Esophagus squamous epithelium (tissue), 5 donors: ENCODE results near the gene UBE2D2. TPM values are rescaled to one million over a fixed set of nuclear protein-coding genes. Genes with fewer than 3 reads are reported as not detected.

Source experiments
- DNase-seq: peaks from one replicate; lab custom pipeline; 2025; lab: John Stamatoyannopoulos, UW
- H3K27ac ChIP-seq, 4 donors: fragments of 200-600 bp; sonication (generic); one replicate each; pipeline ENCODE4 v1.5.1; 2016 to 2019; ENCODE audit warnings: mild to moderate bottlenecking in 1 of 4
- H3K27me3 ChIP-seq, 4 donors: fragments of 200-600 bp; sonication (generic); 1 replicate in 3 of 4; 2 replicates in 1 of 4; pipeline versions ENCODE4 v1.5.1 to v1.6.0; 2017 to 2021; ENCODE audit warnings: antibody characterized with exemption in 1 of 4
- H3K36me3 ChIP-seq, 3 donors: fragments of 200-600 bp; sonication (generic); one replicate each; pipeline ENCODE4 v1.5.1; 2016 to 2019
- H3K4me1 ChIP-seq, 3 donors: fragments of 200-600 bp; sonication (generic); one replicate each; pipeline ENCODE4 v1.5.1; 2017 to 2019
- H3K4me3 ChIP-seq, 4 donors: fragments of 200-600 bp; sonication (generic); 1 replicate in 3 of 4; 2 replicates in 1 of 4; pipeline ENCODE4 v1.5.1; 2016 to 2019; ENCODE audit warnings: mild to moderate bottlenecking in 2 of 4, moderate library complexity in 1 of 4
- H3K9me3 ChIP-seq, 3 donors: fragments of 200-600 bp; sonication (generic); one replicate each; pipeline ENCODE4 v1.5.1; 2016 to 2019
- POLR2A ChIP-seq, 4 donors: fragments of 450-650 bp; IDR thresholded peaks; one replicate each; pipeline ENCODE4 v1.6.1; 2017; ENCODE audit warnings: antibody characterized with exemption in 4 of 4, mild to moderate bottlenecking in 4 of 4, moderate library complexity in 3 of 4
- WGBS, 2 donors: methylation state at CpG; one replicate each; pipeline ENCODE4 v1.1.5; 2018; 5-methylcytosine and 5-hydroxymethylcytosine counted together
- intact Hi-C: fragments of 100-400 bp; cut with DNase I; formaldehyde crosslinking; loops from one replicate; pipeline ENCODE4 v1.15.0; 2022
- total RNA-seq, 4 donors: library from RNA; depleted of rRNA; stranded (reverse); fragments of >200 nt; gene quantifications; one replicate each; pipeline ENCODE4 v1.1.0, GENCODE V29; 2016
- TF ChIP-seq, protein P1 (sequence below), 6 experiments: fragments of 450-650 bp in 4 of 6; fragments of 200-600 bp in 2 of 6; sonication (generic) in 2 of 6; IDR thresholded peaks; one replicate each; pipeline ENCODE4 v1.5.1; 2016 to 2019; ENCODE audit warnings: antibody characterized with exemption in 6 of 6, mild to moderate bottlenecking in 4 of 6, moderate library complexity in 4 of 6
- donor health status: DM: yes; HTN: yes; CAD: no.

Gene UBE2D2
- total RNA-seq, 4 donors from 2014 or later = 63.7 to 85.4 (median 81.1) TPM

DNA sequence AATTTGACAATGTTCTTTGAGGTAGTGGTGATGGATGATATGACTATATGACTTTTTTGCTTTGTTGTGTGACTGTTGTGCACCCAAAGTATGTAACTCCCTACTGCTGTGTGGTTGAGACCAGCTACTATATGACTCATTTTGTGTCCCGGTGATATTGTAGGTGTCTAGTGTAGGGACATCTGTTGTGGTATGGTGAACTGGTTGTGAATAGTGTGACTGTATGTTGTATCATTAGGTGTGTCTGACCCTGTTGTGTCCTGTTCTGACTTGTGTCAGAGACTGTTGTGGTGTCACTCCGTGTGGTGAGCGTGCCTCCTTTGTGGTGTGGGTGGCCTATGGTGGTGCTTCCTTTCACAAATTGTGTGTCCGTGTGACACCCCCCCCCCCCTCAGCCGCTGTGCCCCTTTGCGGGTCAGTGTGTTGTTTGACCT lies 75.9 kb downstream of the UBE2D2 start:
- DNase-seq = no peak
- no peak for TF ChIP-seq POLR2A (IDR thresholded peaks at IDR 0.05)
- TF ChIP-seq, protein P1, sequence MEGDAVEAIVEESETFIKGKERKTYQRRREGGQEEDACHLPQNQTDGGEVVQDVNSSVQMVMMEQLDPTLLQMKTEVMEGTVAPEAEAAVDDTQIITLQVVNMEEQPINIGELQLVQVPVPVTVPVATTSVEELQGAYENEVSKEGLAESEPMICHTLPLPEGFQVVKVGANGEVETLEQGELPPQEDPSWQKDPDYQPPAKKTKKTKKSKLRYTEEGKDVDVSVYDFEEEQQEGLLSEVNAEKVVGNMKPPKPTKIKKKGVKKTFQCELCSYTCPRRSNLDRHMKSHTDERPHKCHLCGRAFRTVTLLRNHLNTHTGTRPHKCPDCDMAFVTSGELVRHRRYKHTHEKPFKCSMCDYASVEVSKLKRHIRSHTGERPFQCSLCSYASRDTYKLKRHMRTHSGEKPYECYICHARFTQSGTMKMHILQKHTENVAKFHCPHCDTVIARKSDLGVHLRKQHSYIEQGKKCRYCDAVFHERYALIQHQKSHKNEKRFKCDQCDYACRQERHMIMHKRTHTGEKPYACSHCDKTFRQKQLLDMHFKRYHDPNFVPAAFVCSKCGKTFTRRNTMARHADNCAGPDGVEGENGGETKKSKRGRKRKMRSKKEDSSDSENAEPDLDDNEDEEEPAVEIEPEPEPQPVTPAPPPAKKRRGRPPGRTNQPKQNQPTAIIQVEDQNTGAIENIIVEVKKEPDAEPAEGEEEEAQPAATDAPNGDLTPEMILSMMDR (IDR thresholded peaks at IDR 0.05) = no peak
- Histone ChIP-seq H3K9me3 (no peaks in the 10 kb centered on the region), H3K36me3 (peaks cover 0 to 8% (median 0%) of the 10 kb centered on the region in 3 donors), H3K4me1 (peaks cover 35 to 75% (median 41%) of the 10 kb centered on the region in 3 donors), H3K27me3 (no peaks in the 10 kb centered on the region), H3K4me3 (peak overlapping the region; percentile 26 to 76 (median 50)), H3K27ac (peak overlapping the region; percentile 75 to 91 (median 84))
- 2 to 8% methylated on average over 2 to 6 of the region's 6 CpGs for WGBS, 2 donors
- intact Hi-C loops = no loop called here

DNA sequence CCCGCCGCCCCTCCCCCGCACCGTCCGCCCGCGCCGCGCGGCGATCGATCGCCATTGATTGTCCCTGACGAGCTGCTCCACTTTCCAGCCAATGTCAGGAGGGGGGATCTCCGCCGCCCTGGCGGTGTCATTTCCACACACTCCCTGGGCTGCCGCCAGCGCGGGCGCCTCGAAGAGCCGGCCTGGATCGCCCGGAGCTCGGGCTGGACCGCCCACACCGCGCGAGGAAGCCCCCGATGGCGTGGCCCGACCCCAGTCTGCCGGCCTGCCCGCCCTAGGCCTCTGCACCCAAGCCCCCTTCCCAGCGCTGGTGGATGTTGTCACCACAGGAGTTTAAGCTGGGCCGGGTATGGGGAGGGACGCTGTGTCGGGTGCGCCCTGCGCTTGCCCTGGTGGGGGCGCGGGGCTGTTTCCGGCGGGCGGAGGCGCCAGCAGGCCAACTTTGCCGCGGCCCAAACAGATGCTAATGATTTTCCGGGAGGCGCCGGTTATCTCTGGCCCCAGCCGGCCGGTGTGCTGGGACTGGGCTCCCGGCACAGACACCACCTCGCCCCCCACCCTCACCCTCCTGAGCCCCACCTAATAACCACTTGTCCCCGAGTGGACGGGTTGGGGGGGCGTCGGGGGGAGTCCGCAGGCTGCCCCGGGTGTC lies 76.4 kb downstream of the UBE2D2 start:
- TF ChIP-seq, protein P1 (IDR thresholded peaks at IDR 0.05) = peak in 3 of 6 experiments; percentile 26 to 45 (median 39)
- peak in 1 of 4 donors; percentile 45 for TF ChIP-seq POLR2A (IDR thresholded peaks at IDR 0.05)
- Histone ChIP-seq H3K36me3 (peaks cover 0 to 2% (median 0%) of the 10 kb centered on the region in 3 donors), H3K9me3 (no peaks in the 10 kb centered on the region), H3K4me3 (peak overlapping the region; percentile 26 to 76 (median 50)), H3K4me1 (peaks cover 36 to 80% (median 41%) of the 10 kb centered on the region in 3 donors), H3K27ac (peak overlapping the region; percentile 75 to 91 (median 84)), H3K27me3 (no peaks in the 10 kb centered on the region)
- intact Hi-C loops = no loop called here
- DNase-seq = no peak
- WGBS, 2 donors = 4% methylated on average over 5 of the region's 62 CpGs; no CpG with 5 or more reads in 1 of the 2 donors

DNA sequence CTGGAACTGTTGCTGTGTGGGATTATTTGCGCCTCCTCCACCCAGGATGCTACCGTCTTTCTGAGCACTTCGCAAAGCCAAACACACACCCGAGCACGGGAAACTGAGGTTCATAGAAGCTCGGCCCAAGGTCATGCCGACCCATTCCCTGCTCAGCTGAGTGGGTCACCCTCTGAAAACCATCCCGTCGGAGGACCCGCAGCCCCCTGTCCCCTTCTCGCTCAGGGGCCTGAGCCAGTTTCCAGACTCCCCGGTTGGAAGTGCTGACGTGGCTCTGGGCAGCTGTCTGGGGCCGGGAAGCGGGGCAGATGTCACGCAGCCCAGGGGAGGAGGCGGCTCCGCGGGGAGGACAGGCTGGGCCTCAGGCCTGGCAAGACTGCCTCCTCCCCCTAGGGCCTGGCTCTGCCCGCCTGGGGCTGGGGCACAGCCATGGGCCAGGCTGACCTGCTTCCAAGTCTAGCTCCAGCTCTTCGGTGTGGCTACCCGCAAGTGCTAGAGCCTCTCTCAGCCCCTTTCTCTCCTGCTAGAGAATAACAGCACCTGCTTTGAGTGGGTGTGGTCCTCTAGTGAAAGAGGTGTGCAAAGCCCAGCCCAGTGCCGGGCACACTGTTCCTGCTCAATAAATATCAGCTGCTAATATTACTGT lies 77.1 kb downstream of the UBE2D2 start:
- no peaks in the 10 kb centered on the region for H3K36me3 ChIP-seq
- H3K4me1 ChIP-seq = peaks cover 42 to 83% (median 47%) of the 10 kb centered on the region in 3 donors
- H3K4me3 ChIP-seq = peak overlapping the region; percentile 26 to 76 (median 50)
- TF ChIP-seq, protein P1 (IDR thresholded peaks at IDR 0.05) = no peak
- TF ChIP-seq POLR2A (IDR thresholded peaks at IDR 0.05) = peak in 1 of 4 donors; percentile 54
- no peaks in the 10 kb centered on the region for H3K9me3 ChIP-seq
- intact Hi-C loops = no loop called here
- H3K27me3 ChIP-seq = no peaks in the 10 kb centered on the region
- DNase-seq = no peak
- peak overlapping the region; percentile 75 to 91 (median 84) for H3K27ac ChIP-seq
- WGBS, 2 donors = 10 to 17% methylated on average over 1 to 9 of the region's 23 CpGs

DNA sequence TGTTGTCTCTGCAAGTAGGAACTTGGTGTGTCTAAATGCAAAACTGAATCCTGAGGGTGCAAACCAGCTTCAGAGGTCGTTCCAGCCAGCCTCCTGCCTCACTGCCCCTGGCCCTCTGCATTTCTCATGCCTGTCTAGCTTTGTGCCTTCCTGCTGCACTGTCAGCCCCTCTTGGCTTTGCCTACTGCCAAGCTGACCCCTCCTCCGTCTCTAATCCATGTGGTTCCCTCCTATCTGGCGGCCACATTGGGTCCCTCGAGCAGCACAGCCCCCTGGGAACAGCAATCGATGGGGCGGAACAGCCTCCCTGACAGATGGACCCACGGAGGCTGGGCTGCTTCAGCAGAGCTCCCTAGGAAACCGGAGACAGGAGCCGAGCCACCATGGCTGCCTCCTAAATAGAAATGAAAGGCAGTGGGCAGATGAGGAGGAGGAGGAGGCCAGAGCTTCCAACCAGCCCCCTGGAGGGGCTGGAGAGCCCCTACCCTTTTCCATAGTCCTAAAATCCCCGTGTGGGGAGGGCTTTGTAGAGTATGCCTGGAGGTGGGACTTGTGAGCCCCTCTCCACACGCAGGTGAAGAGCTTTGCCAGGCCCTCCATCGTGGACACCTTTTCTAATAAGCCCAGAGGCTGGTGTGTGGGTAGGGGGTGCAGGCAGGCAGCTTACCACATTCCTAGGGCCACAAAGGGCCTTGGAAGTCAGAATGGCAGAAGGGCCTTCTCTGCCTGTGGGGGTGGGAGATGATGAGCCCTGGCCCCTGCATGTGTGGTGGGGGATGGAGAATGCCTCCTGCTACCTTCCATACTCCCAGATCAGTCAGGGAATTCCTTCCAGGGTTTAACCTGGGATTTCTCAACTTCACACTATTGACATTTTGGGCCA lies 77.8 kb downstream of the UBE2D2 start:
- H3K36me3 ChIP-seq = no peaks in the 10 kb centered on the region
- 38 to 63% methylated on average over 2 to 5 of the region's 12 CpGs for WGBS, 2 donors
- peaks cover 50 to 83% (median 54%) of the 10 kb centered on the region in 3 donors for H3K4me1 ChIP-seq
- H3K9me3 ChIP-seq = no peaks in the 10 kb centered on the region
- TF ChIP-seq POLR2A (IDR thresholded peaks at IDR 0.05) = no peak
- TF ChIP-seq, protein P1 (IDR thresholded peaks at IDR 0.05) = no peak
- no peaks in the 10 kb centered on the region for H3K27me3 ChIP-seq
- DNase-seq = no peak
- peak overlapping the region; percentile 75 to 91 (median 84) for H3K27ac ChIP-seq
- intact Hi-C loops = no loop called here
- H3K4me3 ChIP-seq = peak overlapping the region in 1 of 4 donors; percentile 76
